NCI-H1105 treated with DMSO at 0.1 percent for 48 hours (cell line): ENCODE results near the gene MTFMT.
"Not testable (repeated sequence)": the region's sequence is repeated elsewhere in the genome, so short reads cannot be mapped to it uniquely, and the experiment has no call there.

Experiments used
- DNase-seq: peaks from one replicate; lab custom pipeline; 2025; lab: John Stamatoyannopoulos, UW

The MTFMT gene

GRCh38 chr15:65060641-65061397 is 31.4 kb upstream of the MTFMT start:
- DNase-seq = no peak

GRCh38 chr15:65059931-65060596 is 30.6 kb upstream of the MTFMT start:
- no peak for DNase-seq

DNA sequence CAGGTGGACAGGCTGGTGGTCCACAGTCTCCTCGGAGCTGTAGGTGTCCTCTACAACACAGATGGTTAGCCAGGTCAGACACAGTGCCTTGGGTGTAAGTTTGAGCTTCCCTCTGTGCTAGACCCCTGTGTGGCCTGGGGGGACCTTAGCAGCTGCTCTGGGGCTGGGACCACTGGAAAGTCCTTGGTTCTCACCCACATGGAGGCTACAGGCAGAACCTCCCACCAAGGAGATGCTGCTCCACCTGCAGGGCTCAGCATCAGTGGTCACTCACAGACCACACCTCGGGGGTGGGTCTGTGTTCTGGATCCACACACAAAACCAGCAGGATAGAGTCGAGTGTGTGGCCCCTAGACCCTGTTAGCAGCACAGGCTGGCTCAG is 29.9 kb upstream of the MTFMT start:
- no peak for DNase-seq

- DNase-seq = no peak
Measured at GRCh38 chr15:65058394-65059368, 29.2 kb upstream of the MTFMT start.

GRCh38 chr15:65057549-65057940 is 28.1 kb upstream of the MTFMT start:
- no peak for DNase-seq

GRCh38 chr15:65056868-65057548 is 27.6 kb upstream of the MTFMT start:
- no peak for DNase-seq

DNA sequence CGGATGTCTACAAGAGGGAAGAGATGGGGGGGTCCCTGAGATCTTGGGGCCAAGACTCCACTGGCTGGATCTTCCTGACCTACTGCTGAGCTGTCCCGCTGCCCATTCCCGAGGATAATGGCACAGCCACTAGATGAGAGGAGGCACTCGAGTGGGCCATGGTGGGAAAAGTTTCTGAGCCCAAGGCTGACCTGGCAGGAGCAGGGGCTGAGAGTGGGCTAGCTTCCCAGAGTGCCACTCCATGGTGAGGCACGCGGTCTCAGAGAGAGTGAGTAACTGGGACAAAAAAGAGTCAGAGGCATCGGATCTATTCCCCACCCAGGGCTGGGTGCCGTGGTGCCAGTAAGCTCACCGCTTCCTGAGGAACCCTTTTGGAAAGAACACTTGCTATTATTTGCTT is 26.7 kb upstream of the MTFMT start:
- DNase-seq = no peak

GRCh38 chr15:65055201-65055870 is 25.9 kb upstream of the MTFMT start:
- no peak for DNase-seq

DNA sequence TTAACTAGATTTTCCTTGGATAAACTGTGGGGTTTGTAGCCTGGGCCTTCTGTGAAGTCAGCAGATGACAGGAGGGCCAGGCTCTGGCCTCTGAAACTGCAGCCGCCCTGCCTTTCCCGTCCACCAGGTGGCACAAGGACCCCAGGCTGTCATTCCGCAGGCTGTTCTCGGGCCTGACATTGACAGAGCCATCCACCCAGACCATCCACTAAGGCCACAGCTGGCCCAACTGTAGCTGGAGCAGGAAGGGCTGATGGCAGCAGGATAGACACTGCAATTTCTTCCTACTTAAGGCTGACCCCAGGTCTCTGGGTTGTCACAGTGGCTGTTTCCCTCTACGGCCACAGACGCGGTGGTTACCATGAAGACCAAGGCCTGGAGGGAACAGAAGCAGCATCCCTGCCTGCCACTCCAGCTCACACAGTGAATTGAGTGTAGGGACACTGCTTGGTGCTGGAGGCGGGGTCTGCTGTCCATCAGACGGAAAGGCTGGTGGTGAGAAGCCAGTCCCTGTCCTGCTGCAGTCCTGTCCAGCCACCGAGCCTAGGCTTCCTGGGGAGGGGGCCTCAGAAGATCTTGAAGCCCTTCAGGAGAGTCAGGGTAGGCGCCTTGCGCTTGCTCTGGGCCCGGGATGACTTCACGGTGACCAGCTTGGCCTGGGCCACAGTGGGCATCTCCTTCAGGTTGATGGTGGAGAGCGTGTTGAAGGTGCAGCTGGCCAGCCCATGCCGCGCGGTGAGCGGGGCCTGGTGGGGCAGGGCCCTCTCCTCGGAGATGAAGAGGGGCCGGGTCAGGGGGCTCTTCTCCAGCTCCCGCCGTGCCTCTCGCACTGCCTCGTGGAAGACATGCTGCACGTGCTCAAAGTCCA is 25.1 kb upstream of the MTFMT start:
- peak; percentile 60 for DNase-seq

GRCh38 chr15:65052956-65053355 is 23.5 kb upstream of the MTFMT start:
- no peak for DNase-seq

GRCh38 chr15:65051266-65051665 is 21.8 kb upstream of the MTFMT start:
- DNase-seq = no peak

DNA sequence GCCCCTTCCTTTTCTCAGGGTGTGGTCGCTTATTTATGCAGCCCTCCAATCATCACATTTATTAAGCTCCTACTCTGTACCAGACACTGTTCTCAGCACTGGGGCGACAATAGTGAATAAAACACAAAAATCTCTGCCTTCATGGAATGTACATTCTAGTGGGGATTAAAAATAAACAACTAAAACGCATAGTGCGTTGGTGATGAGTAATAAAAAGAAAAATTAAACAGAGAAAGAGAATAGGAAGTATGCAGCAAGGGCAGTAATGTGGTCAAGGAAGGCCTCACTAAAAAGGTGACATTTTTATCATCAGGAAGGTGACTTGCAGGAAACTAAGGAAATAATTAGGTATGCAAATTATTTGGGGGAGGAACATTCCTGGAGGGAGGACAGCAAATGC is 20.8 kb upstream of the MTFMT start:
- no peak for DNase-seq

DNA sequence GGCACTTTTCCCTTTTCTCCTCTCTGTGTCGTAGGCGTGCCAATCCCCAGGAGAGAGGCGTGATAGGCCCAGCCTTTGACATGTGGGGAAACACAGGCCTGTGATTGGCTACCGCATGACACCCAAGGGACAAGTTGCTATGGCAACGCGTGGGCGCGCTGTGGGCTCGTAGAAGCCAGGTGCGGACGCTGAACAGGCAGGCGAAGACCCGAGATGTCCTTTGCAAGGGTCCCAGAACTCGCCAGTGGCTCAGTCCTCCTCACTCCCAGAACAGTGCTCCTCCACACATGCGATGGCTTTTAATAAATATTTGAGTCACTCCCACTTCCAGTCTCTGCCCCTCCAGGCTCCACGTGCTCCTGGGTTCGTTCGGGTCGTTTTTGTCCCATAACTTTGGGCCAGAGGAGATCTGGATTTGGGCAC is 20.0 kb upstream of the MTFMT start:
- DNase-seq = peak; percentile 99

DNA sequence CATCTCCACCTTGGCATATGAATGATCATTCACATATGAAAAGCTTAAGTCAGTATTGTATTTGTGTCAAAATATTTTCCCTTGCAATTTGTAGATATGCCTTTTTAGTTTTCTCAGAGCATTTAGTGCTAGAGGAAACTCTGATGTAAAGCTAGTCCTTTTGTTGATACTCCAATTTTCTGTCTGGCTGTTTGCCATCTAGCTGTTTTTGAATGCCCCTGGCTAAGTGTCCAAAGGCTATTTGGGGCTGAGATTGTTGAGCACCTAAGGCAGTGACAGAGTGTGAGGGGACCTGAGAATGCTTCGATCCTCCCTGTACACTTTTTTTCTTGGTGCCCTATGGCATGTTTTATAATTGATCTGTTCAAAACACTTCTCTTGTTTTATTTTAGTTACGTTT is 18.8 kb upstream of the MTFMT start:
- DNase-seq = peak; percentile 22

GRCh38 chr15:65044724-65045481 is 15.5 kb upstream of the MTFMT start, which contains the start of gene SLC51B:
Gene SLC51B (plus strand): TSS chr15:65045387. CDS start chr15:65050005, 4,618 bp downstream.
- no peak for DNase-seq

DNA sequence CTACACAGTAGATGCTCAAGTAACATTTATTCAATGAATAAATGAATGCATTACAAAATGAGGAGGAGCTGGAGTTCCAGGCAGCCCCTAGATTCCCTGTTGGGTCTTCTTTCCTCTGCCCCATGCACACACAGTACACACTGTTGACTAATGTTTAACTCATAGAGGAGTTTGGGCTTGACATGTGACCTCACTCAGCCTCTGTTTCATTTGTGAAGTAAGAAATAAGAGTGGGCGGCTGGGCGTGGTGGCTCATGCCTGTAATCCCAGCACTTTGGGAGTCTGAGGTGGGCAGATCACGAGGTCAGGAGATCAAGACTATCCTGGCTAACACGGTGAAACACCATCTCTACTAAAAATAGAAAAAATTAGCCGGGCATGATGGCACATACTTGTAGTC is 14.8 kb upstream of the MTFMT start:
- DNase-seq = not testable (repeated sequence)

DNA sequence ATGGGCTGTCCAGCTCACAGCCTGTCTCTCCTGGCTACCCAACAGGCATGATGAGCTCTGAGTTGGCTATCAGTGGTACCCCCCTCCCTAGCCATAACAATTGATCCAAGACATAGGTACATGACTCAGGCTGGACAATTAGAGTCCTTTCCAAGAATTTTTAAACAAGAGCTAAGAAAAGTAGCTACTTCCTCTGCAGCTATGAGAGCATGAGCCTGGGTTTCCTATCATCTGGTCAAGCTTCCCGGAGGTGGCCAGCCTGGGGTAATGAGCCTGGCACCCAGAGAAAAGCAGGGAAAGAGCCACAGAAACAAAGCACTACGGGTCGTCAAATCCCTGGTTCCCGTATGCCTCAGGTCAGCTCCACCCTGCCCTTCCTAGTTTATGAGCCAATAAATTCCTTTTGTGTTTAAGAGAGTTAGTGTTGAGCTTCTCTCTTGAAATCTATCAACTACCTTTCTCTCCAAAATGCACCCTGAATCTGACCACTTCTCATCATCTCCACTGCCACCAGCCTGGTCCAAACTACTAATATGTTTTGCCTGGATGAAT is 13.4 kb upstream of the MTFMT start:
- no peak for DNase-seq

GRCh38 chr15:65041787-65042186 is 12.3 kb upstream of the MTFMT start:
- no peak for DNase-seq

DNA sequence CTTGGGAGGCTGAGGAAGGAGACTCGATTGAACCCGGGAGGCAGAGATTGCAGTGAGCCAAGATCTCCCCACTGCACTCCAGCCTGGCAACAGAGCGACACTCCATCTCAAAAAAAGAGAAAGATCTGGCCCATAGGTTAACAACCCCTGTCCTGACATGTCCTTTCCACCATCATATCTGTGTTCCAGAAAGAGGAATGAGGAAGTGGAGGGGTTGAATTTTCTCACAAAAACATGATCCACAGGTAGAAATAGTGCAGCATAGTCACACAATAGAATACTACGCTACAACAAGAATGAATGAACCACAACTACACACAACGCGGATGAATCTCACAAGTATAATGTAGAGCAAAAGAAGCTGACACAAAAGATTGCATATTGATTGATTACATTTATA is 11.0 kb upstream of the MTFMT start:
- DNase-seq = no peak
